SK-N-MC (cell line): ENCODE results near the gene ACAD11.

Experiments
- DNase-seq: peaks from one replicate; pipeline ENCODE4 v3.0.0-alpha.2; 2011; ENCODE audit warnings: low read depth, low spot score
- H3K27ac ChIP-seq: fragments of 200-600 bp; sonication (generic); 2 replicates; pipeline ENCODE4 v1.5.1; 2016; ENCODE audit warnings: mixed run types
- H3K36me3 ChIP-seq: fragments of 200-600 bp; sonication (generic); 2 replicates; pipeline ENCODE4 v1.6.1; 2017; ENCODE audit warnings: antibody characterized with exemption, low read length, mixed read lengths; ENCODE audit not compliant: insufficient read depth
- H3K4me3 ChIP-seq: fragments of 200-600 bp; sonication (generic); 2 replicates; pipeline ENCODE4 v1.5.1; 2016
- H3K9ac ChIP-seq: fragments of 200-600 bp; sonication (generic); 2 replicates; pipeline ENCODE4 v1.8.0; 2017; ENCODE audit warnings: mixed run types, mixed read lengths; ENCODE audit not compliant: insufficient read length
- H3K9me3 ChIP-seq: fragments of 200-600 bp; sonication (generic); 2 replicates; pipeline ENCODE4 v1.6.1; 2017; ENCODE audit warnings: low read depth, mild to moderate bottlenecking, antibody characterized with exemption, low read length, moderate library complexity, mixed read lengths
- EZH2 ChIP-seq: fragments of 200-600 bp; sonication (generic); IDR thresholded peaks from one replicate; pipeline ENCODE4 v1.6.1; 2017; ENCODE audit warnings: antibody characterized with exemption
- FOXP2 ChIP-seq: optimal IDR thresholded peaks from 2 replicates; pipeline ENCODE3; 2011; ENCODE audit warnings: mild to moderate bottlenecking, moderate library complexity; ENCODE audit not compliant: insufficient read depth; ENCODE audit errors: extremely low read length, control extremely low read depth
- POLR2AphosphoS5 ChIP-seq: IDR thresholded peaks from 2 replicates; pipeline ENCODE4 v1.6.1; 2012; ENCODE audit warnings: mild to moderate bottlenecking, low read depth, low read length, borderline replicate concordance

ACAD11 gene

GRCh38 chr3:132535575-132536441 is 123.8 kb downstream of the ACAD11 start:
- H3K4me3 ChIP-seq = no peak overlapping the region
- peak; percentile 77 for DNase-seq
- no peak overlapping the region for H3K27ac ChIP-seq

GRCh38 chr3:132530624-132531023 is 129.0 kb downstream of the ACAD11 start:
- Histone ChIP-seq H3K36me3 (peaks cover 71% of the 10 kb centered on the region), H3K9ac (no peak overlapping the region), H3K9me3 (no peaks in the 10 kb centered on the region), H3K4me3 (no peak overlapping the region), H3K27ac (no peak overlapping the region)
- DNase-seq = no peak
- TF ChIP-seq EZH2 = no peak
- TF ChIP-seq FOXP2 = no peak
- no peak for TF ChIP-seq POLR2AphosphoS5

More at GRCh38 chr3:132535575-132536441, 123.8 kb downstream of the ACAD11 start:
- H3K9me3 ChIP-seq = no peaks in the 10 kb centered on the region
- no peak overlapping the region for H3K9ac ChIP-seq
- peaks cover 71% of the 10 kb centered on the region for H3K36me3 ChIP-seq
- TF ChIP-seq POLR2AphosphoS5 = no peak
- TF ChIP-seq EZH2 = no peak
- TF ChIP-seq FOXP2 = no peak

- TF ChIP-seq FOXP2 (no peak), EZH2 (no peak), POLR2AphosphoS5 (no peak)
- Histone ChIP-seq H3K27ac (no peak overlapping the region), H3K9ac (no peak overlapping the region), H3K36me3 (peaks cover 82% of the 10 kb centered on the region), H3K9me3 (no peaks in the 10 kb centered on the region), H3K4me3 (no peak overlapping the region)
- DNase-seq = no peak
Observed at GRCh38 chr3:132522353-132522752, 137.3 kb downstream of the ACAD11 start.

- Histone ChIP-seq H3K27ac (no peak overlapping the region), H3K4me3 (no peak overlapping the region), H3K9me3 (no peaks in the 10 kb centered on the region), H3K9ac (no peak overlapping the region), H3K36me3 (peaks cover 84% of the 10 kb centered on the region)
- no peak for DNase-seq
- no peak for TF ChIP-seq EZH2
- no peak for TF ChIP-seq POLR2AphosphoS5
- TF ChIP-seq FOXP2 = no peak
Observed at GRCh38 chr3:132521901-132522300, 137.7 kb downstream of the ACAD11 start.

- Histone ChIP-seq H3K9ac (no peak overlapping the region), H3K4me3 (no peak overlapping the region), H3K36me3 (peaks cover 84% of the 10 kb centered on the region), H3K9me3 (no peaks in the 10 kb centered on the region), H3K27ac (no peak overlapping the region)
- DNase-seq = no peak
- TF ChIP-seq EZH2 = no peak
- no peak for TF ChIP-seq FOXP2
- no peak for TF ChIP-seq POLR2AphosphoS5
Observed at GRCh38 chr3:132519914-132520313, 139.7 kb downstream of the ACAD11 start.

- Histone ChIP-seq H3K36me3 (peaks cover 76% of the 10 kb centered on the region), H3K9me3 (no peaks in the 10 kb centered on the region), H3K27ac (no peak overlapping the region), H3K9ac (no peak overlapping the region), H3K4me3 (no peak overlapping the region)
- TF ChIP-seq FOXP2 = no peak
- no peak for TF ChIP-seq EZH2
- TF ChIP-seq POLR2AphosphoS5 = no peak
- DNase-seq = no peak
Observed at GRCh38 chr3:132517311-132517710, 142.3 kb downstream of the ACAD11 start.

GRCh38 chr3:132513057-132513456 is 146.6 kb downstream of the ACAD11 start:
- no peak overlapping the region for H3K4me3 ChIP-seq
- H3K9me3 ChIP-seq = no peaks in the 10 kb centered on the region
- no peak for TF ChIP-seq FOXP2
- TF ChIP-seq POLR2AphosphoS5 = no peak
- no peak overlapping the region for H3K27ac ChIP-seq
- DNase-seq = no peak
- no peak overlapping the region for H3K9ac ChIP-seq
- peaks cover 85% of the 10 kb centered on the region for H3K36me3 ChIP-seq

GRCh38 chr3:132509506-132509905 is 150.1 kb downstream of the ACAD11 start:
- no peak overlapping the region for H3K4me3 ChIP-seq
- H3K27ac ChIP-seq = no peak overlapping the region
- H3K9me3 ChIP-seq = no peaks in the 10 kb centered on the region
- TF ChIP-seq POLR2AphosphoS5 (no peak), EZH2 (no peak), FOXP2 (no peak)
- no peak for DNase-seq
- no peak overlapping the region for H3K9ac ChIP-seq
- H3K36me3 ChIP-seq = peaks cover 85% of the 10 kb centered on the region
